OCI-M1 (cell line): Measurements from ENCODE around the gene C22orf23.
"Not testable (repeated sequence)": the region's sequence is repeated elsewhere in the genome, so short reads cannot be mapped to it uniquely, and the experiment has no call there.

Source experiments
- DNase-seq: peaks from one replicate; lab custom pipeline; 2025; lab: John Stamatoyannopoulos, UW

C22orf23 gene

GRCh38 chr22:37954686-37955085, 1.3 kb upstream of the C22orf23 start:
- no peak for DNase-seq

GRCh38 chr22:37953062-37953436, 352 bp downstream of the C22orf23 start:
- no peak for DNase-seq

GRCh38 chr22:37952629-37953028, 772 bp downstream of the C22orf23 start:
- not testable (repeated sequence) for DNase-seq

GRCh38 chr22:37951305-37951704, 2.1 kb downstream of the C22orf23 start:
- peak; percentile 34 for DNase-seq

GRCh38 chr22:37947142-37947795, 6.1 kb downstream of the C22orf23 start:
- not testable (repeated sequence) for DNase-seq

- not testable (repeated sequence) for DNase-seq
These were observed 9.0 kb downstream of the C22orf23 start for GRCh38 chr22:37944423-37944822.

- no peak for DNase-seq
These were observed 9.6 kb downstream of the C22orf23 start for GRCh38 chr22:37943825-37944198.

GRCh38 chr22:37943136-37943824, 10.1 kb downstream of the C22orf23 start:
- DNase-seq = no peak

- DNase-seq = no peak
These were observed 11.3 kb downstream of the C22orf23 start for GRCh38 chr22:37942133-37942532.

- no peak for DNase-seq
These were observed 12.6 kb downstream of the C22orf23 start for GRCh38 chr22:37940698-37941376.

GRCh38 chr22:37933711-37934376, 19.6 kb downstream of the C22orf23 start:
- DNase-seq = peak; percentile 96

- no peak for DNase-seq
These were observed 20.4 kb downstream of the C22orf23 start for GRCh38 chr22:37932821-37933578.

- no peak for DNase-seq
These were observed 21.0 kb downstream of the C22orf23 start for GRCh38 chr22:37932401-37932800.

- DNase-seq = no peak
These were observed 21.5 kb downstream of the C22orf23 start for GRCh38 chr22:37931893-37932389.

- DNase-seq = no peak
These were observed 22.4 kb downstream of the C22orf23 start for GRCh38 chr22:37930952-37931440.

GRCh38 chr22:37930270-37930951, 23.0 kb downstream of the C22orf23 start:
- peak; percentile 18 for DNase-seq

- no peak for DNase-seq
These were observed 24.0 kb downstream of the C22orf23 start for GRCh38 chr22:37929390-37929789.

- no peak for DNase-seq
These were observed 25.8 kb downstream of the C22orf23 start for GRCh38 chr22:37927637-37927936.

- DNase-seq = no peak
These were observed 26.4 kb downstream of the C22orf23 start for GRCh38 chr22:37926771-37927636.

GRCh38 chr22:37926358-37926757, 27.0 kb downstream of the C22orf23 start:
- DNase-seq = no peak
